Keratinocyte (primary cell): ENCODE data around the gene PRKCH. TPM values are rescaled to one million over a fixed set of nuclear protein-coding genes. Genes with fewer than 3 reads are reported as not detected.

ENCODE experiments used
- DNase-seq: peaks from one replicate; pipeline ENCODE4 v3.0.0-alpha.2; 2011; ENCODE audit warnings: low read depth, missing footprints, low spot score
- FAIRE-seq: peaks from 2 replicates; lab custom pipeline; 2011; peaks lifted over from hg19 to GRCh38; lab: Jason Lieb, UNC
- H2AFZ ChIP-seq: 2 replicates; pipeline ENCODE4 v1.6.0; 2012; ENCODE audit warnings: low read length, control low read depth, inconsistent platforms; ENCODE audit not compliant: control insufficient read depth
- H3K27ac ChIP-seq: 2 replicates; pipeline ENCODE4 v1.5.1; 2011; ENCODE audit warnings: low read length; ENCODE audit not compliant: control insufficient read depth, insufficient read depth
- H3K27me3 ChIP-seq: 3 replicates; pipeline ENCODE4 v1.6.0; 2011; ENCODE audit warnings: low read length; ENCODE audit not compliant: control insufficient read depth, insufficient read depth; ENCODE audit errors: extremely low read depth
- H3K36me3 ChIP-seq, 2 experiments: 2 replicates in 1 of 2; 3 replicates in 1 of 2; pipeline ENCODE4 v1.5.1; 2011; ENCODE audit warnings: low read length in 2 of 2, mild to moderate bottlenecking in 1 of 2; ENCODE audit not compliant: control insufficient read depth in 2 of 2, insufficient read depth in 2 of 2; ENCODE audit errors: extremely low read depth in 1 of 2
- H3K4me1 ChIP-seq: 3 replicates; pipeline ENCODE4 v1.5.1; 2011; ENCODE audit warnings: low read length; ENCODE audit not compliant: control insufficient read depth, insufficient read depth; ENCODE audit errors: extremely low read depth
- H3K4me2 ChIP-seq: 3 replicates; pipeline ENCODE4 v1.6.0; 2011; ENCODE audit warnings: low read depth, low read length; ENCODE audit not compliant: control insufficient read depth, insufficient read depth; ENCODE audit errors: extremely low read depth
- H3K4me3 ChIP-seq, 3 experiments: fragments of 200-600 bp in 1 of 3; sonication (generic) in 1 of 3; 2 replicates in 2 of 3; 3 replicates in 1 of 3; pipeline ENCODE4 v1.5.1; 2011 to 2016; ENCODE audit warnings: low read length in 3 of 3, mild to moderate bottlenecking in 3 of 3, control low read depth in 2 of 3, inconsistent platforms in 1 of 3, low read depth in 1 of 3, mixed read lengths in 1 of 3, mixed run types in 1 of 3, moderate library complexity in 1 of 3; ENCODE audit not compliant: control insufficient read depth in 2 of 3, insufficient read depth in 2 of 3; ENCODE audit errors: extremely low read depth in 1 of 3
- H3K79me2 ChIP-seq: 2 replicates; pipeline ENCODE4 v1.6.0; 2012; ENCODE audit warnings: low read length; ENCODE audit not compliant: control insufficient read depth, insufficient read depth
- H3K9ac ChIP-seq: 3 replicates; pipeline ENCODE4 v1.6.0; 2011; ENCODE audit warnings: low read length; ENCODE audit not compliant: control insufficient read depth, insufficient read depth; ENCODE audit errors: extremely low read depth
- H3K9me1 ChIP-seq: 3 replicates; pipeline ENCODE4 v1.6.0; 2011; ENCODE audit warnings: low read length; ENCODE audit not compliant: control insufficient read depth, insufficient read depth; ENCODE audit errors: extremely low read depth
- H3K9me3 ChIP-seq: 2 replicates; pipeline ENCODE4 v1.5.1; 2012; ENCODE audit warnings: low read depth, low read length; ENCODE audit not compliant: control insufficient read depth
- H4K20me1 ChIP-seq: 3 replicates; pipeline ENCODE4 v1.6.0; 2011; ENCODE audit warnings: low read length; ENCODE audit not compliant: control insufficient read depth, insufficient read depth; ENCODE audit errors: extremely low read depth
- CTCF ChIP-seq, 3 experiments: IDR thresholded peaks in 1 of 3; conservative IDR thresholded peaks in 1 of 3; optimal IDR thresholded peaks in 1 of 3; 2 replicates in 2 of 3; 3 replicates in 1 of 3; pipeline versions ENCODE3 to v1.5.1; 2011; ENCODE audit warnings: low read length in 3 of 3, mild to moderate bottlenecking in 3 of 3, moderate library complexity in 2 of 3, control low read depth in 1 of 3, inconsistent platforms in 1 of 3; ENCODE audit not compliant: insufficient read depth in 2 of 3; ENCODE audit errors: extremely low read depth in 1 of 3
- EZH2 ChIP-seq: IDR thresholded peaks from one replicate; pipeline ENCODE4 v1.6.1; 2012; ENCODE audit warnings: inconsistent platforms, mild to moderate bottlenecking, low read length, moderate library complexity
- dilution Hi-C: fragments of 300-500 bp; cut with MboI; formaldehyde crosslinking; loops from one replicate; pipeline ENCODE4 v1.7.0; 2020; ENCODE audit warnings: low sequenced_read_pairs; ENCODE audit not compliant: extremely low pct_ligation_motif_present
- polyA plus RNA-seq, 5 experiments: library from polyadenylated mRNA; depleted of rRNA in 3 of 5; stranded (reverse) in 3 of 5; stranded (forward) in 1 of 5; unstranded in 1 of 5; fragments of >200 nt; gene quantifications; 1 replicate in 1 of 5; 2 replicates in 3 of 5; 3 replicates in 1 of 5; pipeline versions ENCODE4 v1.2.1 to v1.2.3, GENCODE V29; 2011 to 2012; ENCODE audit warnings: missing spikeins in 2 of 5, low read depth in 1 of 5, low replicate concordance in 1 of 5

PRKCH gene
- polyA plus RNA-seq, 1 donor (not counting 4 experiments of a cell fraction or from before 2014, with no cell fraction given): 13.7 TPM

GRCh38 chr14:61520576-61520975 is 199.2 kb downstream of the PRKCH start:
- Histone ChIP-seq H3K27me3 (no peaks in the 10 kb centered on the region), H3K4me3 (no peak overlapping the region), H3K9me1 (no peaks in the 10 kb centered on the region), H3K27ac (no peak overlapping the region), H3K9ac (no peak overlapping the region), H3K9me3 (no peaks in the 10 kb centered on the region), H3K79me2 (no peaks in the 10 kb centered on the region), H3K4me1 (peaks cover 25% of the 10 kb centered on the region), H2AFZ (no peak overlapping the region), H3K36me3 (no peaks in the 10 kb centered on the region), H4K20me1 (no peaks in the 10 kb centered on the region), H3K4me2 (no peak overlapping the region)
- DNase-seq (no peak), FAIRE-seq (no peak)
- dilution Hi-C loops: no loop called here
- TF ChIP-seq EZH2 (no peak), CTCF (optimal IDR thresholded peaks at IDR 0.05 in 1 of 3, IDR thresholded peaks at IDR 0.05 in 1 of 3, conservative IDR thresholded peaks at IDR 0.05 in 1 of 3; ENCODE audit: extremely low read depth in 1 of 3, insufficient read depth in 2 of 3, low read length in 3 of 3) (no peak)

- Histone ChIP-seq H3K9me1 (no peaks in the 10 kb centered on the region), H3K36me3 (no peaks in the 10 kb centered on the region), H3K4me3 (no peak overlapping the region), H3K4me2 (no peak overlapping the region), H2AFZ (no peak overlapping the region), H3K27me3 (no peaks in the 10 kb centered on the region), H4K20me1 (no peaks in the 10 kb centered on the region), H3K4me1 (peaks cover 34% of the 10 kb centered on the region), H3K9me3 (no peaks in the 10 kb centered on the region), H3K27ac (no peak overlapping the region), H3K9ac (no peak overlapping the region), H3K79me2 (no peaks in the 10 kb centered on the region)
- no peak for DNase-seq
- FAIRE-seq: no peak
- dilution Hi-C loops: no loop called here
- TF ChIP-seq CTCF (optimal IDR thresholded peaks at IDR 0.05 in 1 of 3, IDR thresholded peaks at IDR 0.05 in 1 of 3, conservative IDR thresholded peaks at IDR 0.05 in 1 of 3; ENCODE audit: extremely low read depth in 1 of 3, insufficient read depth in 2 of 3, low read length in 3 of 3) (no peak), EZH2 (no peak)
Observed at GRCh38 chr14:61521773-61522172, 200.4 kb downstream of the PRKCH start.
